ENCODE data around the gene SPDYE2B.
"Not testable (repeated sequence)": the region's sequence is repeated elsewhere in the genome, so short reads cannot be mapped to it uniquely, and the experiment has no call there.

The SPDYE2B gene

DNA sequence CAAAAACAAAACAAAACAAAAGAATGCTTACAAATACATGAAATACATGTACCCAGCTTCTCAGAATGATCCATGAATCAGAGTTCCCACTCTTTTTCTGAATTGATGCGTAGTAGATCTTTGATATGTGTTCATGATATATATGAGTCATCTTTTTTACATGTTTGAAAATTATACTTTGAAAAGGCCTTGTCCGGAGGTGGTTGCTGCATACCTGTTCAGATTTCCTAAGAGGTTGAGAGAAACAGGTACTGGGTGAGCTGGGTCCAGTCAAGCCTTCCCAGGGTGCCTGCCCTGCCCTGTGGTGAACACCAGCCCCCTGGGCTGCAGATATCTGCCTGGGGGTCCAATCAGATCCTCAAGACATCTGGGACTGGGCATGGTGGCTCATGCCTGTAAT lies 25.4 kb downstream of the SPDYE2B start:
- H3K4me1 Mint-ChIP-seq: not testable (repeated sequence)
- ATAC-seq: peak; percentile 37

GRCh38 chr7:102680780-102681179 lies 30.7 kb downstream of the SPDYE2B start:
- not testable (repeated sequence) for H3K9me3 Mint-ChIP-seq; ATAC-seq; H3K27me3 Mint-ChIP-seq; H3K4me3 Mint-ChIP-seq; DNase-seq; H3K36me3 Mint-ChIP-seq (ENCODE audit: low read depth); H3K27ac Mint-ChIP-seq; H3K4me1 Mint-ChIP-seq

More for the DNA sequence above, 25.4 kb downstream of the SPDYE2B start:
- H3K4me3 Mint-ChIP-seq; H3K36me3 Mint-ChIP-seq (ENCODE audit: low read depth); H3K9me3 Mint-ChIP-seq; H3K27ac Mint-ChIP-seq; H3K27me3 Mint-ChIP-seq: not testable (repeated sequence)
- peak; percentile 3 for DNase-seq

DNA sequence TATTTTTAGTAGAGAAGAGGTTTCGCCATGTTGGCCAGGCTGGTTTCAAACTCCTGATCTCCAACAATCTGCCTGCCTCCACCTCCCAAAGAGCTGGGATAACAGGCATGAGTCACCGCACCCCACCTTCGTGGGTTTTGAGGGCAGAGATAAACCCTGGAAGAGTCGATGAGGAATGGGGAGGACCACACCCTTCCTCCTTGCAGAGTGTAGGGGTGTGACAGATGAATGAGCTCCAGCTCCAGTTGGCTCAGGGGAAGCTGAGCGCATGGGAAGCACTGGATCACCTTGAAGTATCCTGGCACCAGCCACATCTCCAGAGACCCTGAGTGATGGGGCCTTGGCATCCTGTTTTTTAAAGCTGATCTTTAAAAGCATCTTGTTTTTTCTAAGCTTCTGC lies 32.4 kb downstream of the SPDYE2B start:
- not testable (repeated sequence) for H3K4me3 Mint-ChIP-seq; H3K9me3 Mint-ChIP-seq; H3K36me3 Mint-ChIP-seq (ENCODE audit: low read depth); ATAC-seq; H3K4me1 Mint-ChIP-seq; DNase-seq; H3K27me3 Mint-ChIP-seq; H3K27ac Mint-ChIP-seq

DNA sequence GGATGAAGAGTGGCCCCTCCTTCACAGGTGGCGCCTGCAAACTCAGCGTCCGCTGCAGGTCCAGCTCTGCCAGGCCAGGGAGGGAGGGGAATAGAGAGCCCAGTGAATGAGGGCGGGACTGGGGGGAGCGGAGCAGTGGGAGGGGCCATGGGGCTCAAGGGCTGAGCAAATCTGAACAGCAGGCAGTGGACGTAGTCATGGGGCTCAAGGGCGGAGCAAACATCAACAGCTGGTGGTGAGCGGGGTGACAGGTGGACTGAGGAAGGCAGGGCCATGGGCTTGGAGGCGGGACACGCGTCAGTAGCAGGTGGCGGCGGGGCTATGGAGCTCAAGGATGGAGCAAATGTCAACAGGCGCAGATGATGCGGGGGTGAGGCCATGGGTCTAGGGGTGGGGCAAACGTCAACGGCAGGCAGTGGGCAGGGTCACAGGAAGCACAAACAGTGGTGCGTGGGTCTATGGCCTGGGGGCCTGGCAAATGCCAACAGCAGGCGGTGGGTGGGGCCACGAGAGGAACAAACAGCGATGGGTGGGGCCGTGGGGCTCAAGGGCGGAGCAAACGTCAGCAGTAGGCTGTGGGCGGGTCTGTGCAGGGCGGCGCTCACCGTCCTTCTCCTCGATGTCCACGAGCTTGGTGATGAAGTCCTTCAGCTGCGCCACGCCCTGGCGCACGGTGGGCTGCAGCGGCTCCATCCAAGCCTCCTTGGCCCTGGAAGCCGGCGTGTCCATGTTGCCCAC lies 38.3 kb downstream of the SPDYE2B start:
- H3K9me3 Mint-ChIP-seq; H3K4me3 Mint-ChIP-seq; H3K27ac Mint-ChIP-seq; H3K27me3 Mint-ChIP-seq; H3K36me3 Mint-ChIP-seq (ENCODE audit: low read depth); DNase-seq; H3K4me1 Mint-ChIP-seq: not testable (repeated sequence)
- ATAC-seq: peak; percentile 82

DNA sequence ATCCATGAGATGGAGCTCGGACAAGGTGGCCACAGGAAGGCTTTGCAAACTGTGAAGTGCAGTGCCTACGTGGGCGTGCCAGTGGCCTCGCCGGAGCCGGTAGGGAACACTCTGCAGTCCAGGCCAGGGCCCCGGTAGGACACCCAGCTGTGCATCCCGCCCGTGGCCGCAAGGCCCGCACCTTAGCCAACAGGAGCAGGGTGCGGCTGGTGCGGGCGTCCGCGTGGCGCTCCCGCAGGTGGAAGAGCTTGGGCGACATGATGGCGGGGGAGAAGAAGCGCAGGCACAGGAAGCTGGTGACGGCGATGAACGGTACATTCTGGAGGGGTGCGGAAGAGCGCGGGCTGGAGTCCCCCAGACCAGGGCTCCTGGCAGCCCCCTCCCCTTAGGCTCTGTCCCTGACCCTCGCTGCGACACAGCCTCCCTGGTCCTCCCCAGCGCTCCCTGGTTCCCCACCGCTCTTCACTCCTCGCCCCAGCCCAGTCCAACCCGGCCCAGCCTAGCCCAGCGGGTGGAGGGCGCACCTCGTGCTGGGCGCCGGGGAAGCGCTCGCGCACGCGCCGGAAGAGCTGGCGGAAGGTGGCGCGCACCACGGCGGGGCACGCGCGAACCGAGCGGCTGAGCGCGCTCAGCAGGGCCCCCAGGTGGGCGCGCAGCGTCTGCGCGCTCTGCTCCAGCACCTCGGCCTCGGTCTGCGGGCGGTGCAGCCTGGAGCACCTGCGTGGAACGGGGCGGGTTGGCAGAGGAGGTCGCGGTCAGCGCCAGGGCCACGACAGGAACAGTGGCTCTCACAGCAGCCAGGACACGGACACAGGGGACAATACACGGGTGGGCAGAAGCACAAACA lies 39.5 kb downstream of the SPDYE2B start:
- peak; percentile 73 for ATAC-seq
- not testable (repeated sequence) for DNase-seq; H3K4me1 Mint-ChIP-seq; H3K4me3 Mint-ChIP-seq; H3K27me3 Mint-ChIP-seq; H3K9me3 Mint-ChIP-seq; H3K36me3 Mint-ChIP-seq (ENCODE audit: low read depth); H3K27ac Mint-ChIP-seq

- H3K36me3 Mint-ChIP-seq (ENCODE audit: low read depth); ATAC-seq; H3K4me1 Mint-ChIP-seq; H3K4me3 Mint-ChIP-seq; H3K27ac Mint-ChIP-seq; H3K9me3 Mint-ChIP-seq; DNase-seq; H3K27me3 Mint-ChIP-seq: not testable (repeated sequence)
Measured at GRCh38 chr7:102690602-102691001, 40.5 kb downstream of the SPDYE2B start.

- H3K36me3 Mint-ChIP-seq (ENCODE audit: low read depth); ATAC-seq; H3K4me1 Mint-ChIP-seq; H3K27me3 Mint-ChIP-seq; H3K27ac Mint-ChIP-seq; H3K4me3 Mint-ChIP-seq; H3K9me3 Mint-ChIP-seq; DNase-seq: not testable (repeated sequence)
Measured at GRCh38 chr7:102694008-102694407, 43.9 kb downstream of the SPDYE2B start.

DNA sequence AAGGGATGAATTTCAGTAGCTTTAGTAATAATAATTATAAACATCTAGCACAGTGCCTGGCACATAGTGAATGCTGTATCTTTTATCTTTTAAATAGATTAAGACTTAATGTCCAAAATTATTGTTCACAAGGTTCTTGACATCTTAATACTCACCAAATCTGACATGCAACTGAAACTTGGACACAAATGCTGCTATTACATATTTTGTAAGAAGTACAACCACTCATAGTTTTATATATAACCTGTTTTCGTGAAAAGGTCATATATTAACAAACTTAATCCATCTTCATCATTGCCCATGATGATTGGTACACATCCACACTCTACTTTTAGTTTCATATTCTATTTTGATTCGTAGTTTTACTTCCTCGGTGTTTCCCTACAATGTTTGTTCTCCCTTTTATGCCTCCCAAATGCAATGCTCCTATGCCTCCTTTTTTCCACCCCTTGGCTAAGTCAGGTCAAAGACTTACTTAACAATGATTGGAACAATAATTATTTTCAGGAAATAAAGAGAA lies 45.0 kb downstream of the SPDYE2B start:
- H3K27me3 Mint-ChIP-seq; DNase-seq; H3K9me3 Mint-ChIP-seq; H3K4me1 Mint-ChIP-seq; ATAC-seq; H3K4me3 Mint-ChIP-seq; H3K27ac Mint-ChIP-seq; H3K36me3 Mint-ChIP-seq (ENCODE audit: low read depth): not testable (repeated sequence)

- H3K4me3 Mint-ChIP-seq; H3K4me1 Mint-ChIP-seq; DNase-seq; H3K9me3 Mint-ChIP-seq; ATAC-seq; H3K27ac Mint-ChIP-seq; H3K36me3 Mint-ChIP-seq (ENCODE audit: low read depth); H3K27me3 Mint-ChIP-seq: not testable (repeated sequence)
Measured at GRCh38 chr7:102696009-102696408, 45.9 kb downstream of the SPDYE2B start.

- not testable (repeated sequence) for H3K4me1 Mint-ChIP-seq; ATAC-seq; H3K36me3 Mint-ChIP-seq (ENCODE audit: low read depth); DNase-seq; H3K4me3 Mint-ChIP-seq; H3K27ac Mint-ChIP-seq; H3K9me3 Mint-ChIP-seq
- H3K27me3 Mint-ChIP-seq: peaks cover 12% of the 10 kb centered on the region
Measured at GRCh38 chr7:102697642-102698512, 47.8 kb downstream of the SPDYE2B start.

- not testable (repeated sequence) for H3K4me3 Mint-ChIP-seq; H3K4me1 Mint-ChIP-seq; H3K9me3 Mint-ChIP-seq; H3K36me3 Mint-ChIP-seq (ENCODE audit: low read depth); DNase-seq; ATAC-seq; H3K27ac Mint-ChIP-seq
- H3K27me3 Mint-ChIP-seq: peaks cover 13% of the 10 kb centered on the region
Measured at GRCh38 chr7:102698962-102699750, 49.0 kb downstream of the SPDYE2B start.
